ENCODE results near the gene INO80D. TPM values are rescaled to one million over a fixed set of nuclear protein-coding genes. Genes with fewer than 3 reads are reported as not detected.

Gene INO80D
- total and polyA plus RNA-seq, 2 experiments from 2014 or later: 17.5 to 37.4 TPM

DNA sequence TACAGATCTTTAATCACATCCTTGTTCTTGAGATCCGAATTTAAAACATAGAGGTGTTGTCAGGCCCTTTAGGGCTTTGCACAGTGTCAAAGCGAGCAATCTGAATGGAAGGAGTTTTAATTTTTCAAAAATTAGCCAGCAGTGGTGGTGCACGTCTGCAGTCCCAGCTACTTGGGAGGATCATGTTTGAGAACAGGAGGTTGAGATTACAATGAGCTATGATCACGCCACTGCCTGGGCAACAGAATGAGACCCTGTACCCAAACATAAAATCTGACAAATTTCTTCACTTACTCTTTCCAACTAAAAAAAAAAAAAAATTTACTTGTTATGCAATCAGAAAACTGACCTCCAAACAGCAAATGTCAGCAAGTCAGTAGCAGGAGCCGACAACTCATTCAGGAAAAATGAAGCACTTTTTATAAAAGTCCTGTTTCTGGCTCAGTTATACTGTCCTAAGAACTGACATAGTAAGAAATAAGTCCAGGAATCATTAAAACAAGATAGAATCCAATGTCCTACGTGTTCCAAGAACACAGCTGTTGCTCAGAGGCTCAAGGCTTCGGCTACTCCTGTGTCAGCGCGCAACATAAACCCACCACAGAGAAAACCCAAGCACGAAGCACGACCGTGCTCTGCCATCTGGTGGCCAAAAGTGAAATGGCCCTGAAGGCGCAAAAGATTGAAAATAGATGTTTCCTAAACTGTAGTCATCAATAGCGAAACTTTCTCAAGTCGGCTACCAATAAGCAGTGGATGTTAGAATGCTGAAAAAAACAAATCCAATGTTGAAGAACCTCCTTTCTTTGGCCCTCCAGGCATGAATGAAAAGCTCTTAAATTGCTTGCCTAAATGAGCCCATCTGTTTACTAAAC is 138.1 kb downstream of the INO80D start (continued):
- TF ChIP-seq, protein P1, sequence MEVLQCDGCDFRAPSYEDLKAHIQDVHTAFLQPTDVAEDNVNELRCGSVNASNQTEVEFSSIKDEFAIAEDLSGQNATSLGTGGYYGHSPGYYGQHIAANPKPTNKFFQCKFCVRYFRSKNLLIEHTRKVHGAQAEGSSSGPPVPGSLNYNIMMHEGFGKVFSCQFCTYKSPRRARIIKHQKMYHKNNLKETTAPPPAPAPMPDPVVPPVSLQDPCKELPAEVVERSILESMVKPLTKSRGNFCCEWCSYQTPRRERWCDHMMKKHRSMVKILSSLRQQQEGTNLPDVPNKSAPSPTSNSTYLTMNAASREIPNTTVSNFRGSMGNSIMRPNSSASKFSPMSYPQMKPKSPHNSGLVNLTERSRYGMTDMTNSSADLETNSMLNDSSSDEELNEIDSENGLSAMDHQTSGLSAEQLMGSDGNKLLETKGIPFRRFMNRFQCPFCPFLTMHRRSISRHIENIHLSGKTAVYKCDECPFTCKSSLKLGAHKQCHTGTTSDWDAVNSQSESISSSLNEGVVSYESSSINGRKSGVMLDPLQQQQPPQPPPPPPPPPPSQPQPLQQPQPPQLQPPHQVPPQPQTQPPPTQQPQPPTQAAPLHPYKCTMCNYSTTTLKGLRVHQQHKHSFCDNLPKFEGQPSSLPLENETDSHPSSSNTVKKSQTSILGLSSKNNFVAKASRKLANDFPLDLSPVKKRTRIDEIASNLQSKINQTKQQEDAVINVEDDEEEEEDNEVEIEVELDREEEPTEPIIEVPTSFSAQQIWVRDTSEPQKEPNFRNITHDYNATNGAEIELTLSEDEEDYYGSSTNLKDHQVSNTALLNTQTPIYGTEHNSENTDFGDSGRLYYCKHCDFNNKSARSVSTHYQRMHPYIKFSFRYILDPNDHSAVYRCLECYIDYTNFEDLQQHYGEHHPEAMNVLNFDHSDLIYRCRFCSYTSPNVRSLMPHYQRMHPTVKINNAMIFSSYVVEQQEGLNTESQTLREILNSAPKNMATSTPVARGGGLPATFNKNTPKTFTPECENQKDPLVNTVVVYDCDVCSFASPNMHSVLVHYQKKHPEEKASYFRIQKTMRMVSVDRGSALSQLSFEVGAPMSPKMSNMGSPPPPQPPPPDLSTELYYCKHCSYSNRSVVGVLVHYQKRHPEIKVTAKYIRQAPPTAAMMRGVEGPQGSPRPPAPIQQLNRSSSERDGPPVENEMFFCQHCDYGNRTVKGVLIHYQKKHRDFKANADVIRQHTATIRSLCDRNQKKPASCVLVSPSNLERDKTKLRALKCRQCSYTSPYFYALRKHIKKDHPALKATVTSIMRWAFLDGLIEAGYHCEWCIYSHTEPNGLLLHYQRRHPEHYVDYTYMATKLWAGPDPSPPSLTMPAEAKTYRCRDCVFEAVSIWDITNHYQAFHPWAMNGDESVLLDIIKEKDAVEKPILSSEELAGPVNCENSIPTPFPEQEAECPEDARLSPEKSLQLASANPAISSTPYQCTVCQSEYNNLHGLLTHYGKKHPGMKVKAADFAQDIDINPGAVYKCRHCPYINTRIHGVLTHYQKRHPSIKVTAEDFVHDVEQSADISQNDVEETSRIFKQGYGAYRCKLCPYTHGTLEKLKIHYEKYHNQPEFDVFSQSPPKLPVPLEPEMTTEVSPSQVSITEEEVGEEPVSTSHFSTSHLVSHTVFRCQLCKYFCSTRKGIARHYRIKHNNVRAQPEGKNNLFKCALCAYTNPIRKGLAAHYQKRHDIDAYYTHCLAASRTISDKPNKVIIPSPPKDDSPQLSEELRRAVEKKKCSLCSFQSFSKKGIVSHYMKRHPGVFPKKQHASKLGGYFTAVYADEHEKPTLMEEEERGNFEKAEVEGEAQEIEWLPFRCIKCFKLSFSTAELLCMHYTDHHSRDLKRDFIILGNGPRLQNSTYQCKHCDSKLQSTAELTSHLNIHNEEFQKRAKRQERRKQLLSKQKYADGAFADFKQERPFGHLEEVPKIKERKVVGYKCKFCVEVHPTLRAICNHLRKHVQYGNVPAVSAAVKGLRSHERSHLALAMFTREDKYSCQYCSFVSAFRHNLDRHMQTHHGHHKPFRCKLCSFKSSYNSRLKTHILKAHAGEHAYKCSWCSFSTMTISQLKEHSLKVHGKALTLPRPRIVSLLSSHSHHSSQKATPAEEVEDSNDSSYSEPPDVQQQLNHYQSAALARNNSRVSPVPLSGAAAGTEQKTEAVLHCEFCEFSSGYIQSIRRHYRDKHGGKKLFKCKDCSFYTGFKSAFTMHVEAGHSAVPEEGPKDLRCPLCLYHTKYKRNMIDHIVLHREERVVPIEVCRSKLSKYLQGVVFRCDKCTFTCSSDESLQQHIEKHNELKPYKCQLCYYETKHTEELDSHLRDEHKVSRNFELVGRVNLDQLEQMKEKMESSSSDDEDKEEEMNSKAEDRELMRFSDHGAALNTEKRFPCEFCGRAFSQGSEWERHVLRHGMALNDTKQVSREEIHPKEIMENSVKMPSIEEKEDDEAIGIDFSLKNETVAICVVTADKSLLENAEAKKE (CRISPR knock-in tag; IDR thresholded peaks at IDR 0.05): no peak
- no peak for TF ChIP-seq JUNB (IDR thresholded peaks at IDR 0.05; ENCODE audit: unreplicated experiment)

DNA sequence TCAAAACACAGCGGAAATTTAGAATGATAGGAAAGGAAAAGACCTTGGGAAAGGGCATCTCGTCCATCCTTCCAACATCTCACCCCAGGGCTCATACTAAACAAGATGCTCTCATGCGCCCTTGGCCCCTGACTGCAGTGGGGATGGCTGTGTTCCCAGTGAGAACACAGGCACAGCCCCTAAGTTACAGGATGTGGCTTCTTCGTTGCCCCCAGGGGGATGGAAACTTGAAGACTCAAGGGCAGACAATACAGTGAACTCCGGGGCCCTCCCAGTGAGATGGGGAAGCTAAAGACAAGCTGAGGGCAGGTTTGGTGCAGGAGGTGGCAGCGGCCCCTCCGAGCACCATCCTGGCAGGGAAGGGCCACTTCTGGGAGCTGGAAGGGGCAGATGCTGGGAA is 139.7 kb downstream of the INO80D start:
- peaks cover 2% of the 10 kb centered on the region; the same call in 2 of the 3 replicates for H3K36me3 Mint-ChIP-seq (ENCODE audit: low read depth)
- Histone ChIP-seq H4K20me1 (replicated peaks; ENCODE audit: insufficient read depth) (no peaks in the 10 kb centered on the region), H3K36me3 (ENCODE audit: insufficient read depth) (no peaks in the 10 kb centered on the region), H3K9me2 (ENCODE audit: insufficient read depth) (no peaks in the 10 kb centered on the region), H3F3A (replicated peaks; ENCODE audit: low read depth) (no peaks in the 10 kb centered on the region), H3K79me2 (replicated peaks; ENCODE audit: insufficient read depth) (no peaks in the 10 kb centered on the region), H2AFZ (no peak overlapping the region), H3K27ac (ENCODE audit: low read depth) (no peak overlapping the region), H3K4me2 (no peak overlapping the region), H3K4me1 (ENCODE audit: insufficient read depth) (no peaks in the 10 kb centered on the region), H3K27me3 (ENCODE audit: insufficient read depth) (no peaks in the 10 kb centered on the region), H3K4me3 (no peak overlapping the region)
- no peak for DNase-seq (ENCODE audit: low spot score)
- H3K4me3 Mint-ChIP-seq: no peak overlapping the region
- H3K27me3 Mint-ChIP-seq (ENCODE audit: insufficient read depth, low read depth, poor library complexity): peaks cover 4% of the 10 kb centered on the region
- TF ChIP-seq ZNF331 (CRISPR knock-in tag; IDR thresholded peaks at IDR 0.05; ENCODE audit: low read depth): no peak
- ATAC-seq: no peak
- H3K4me1 Mint-ChIP-seq: peaks cover 18% of the 10 kb centered on the region
- H3K9me3 Mint-ChIP-seq: peaks cover 3% of the 10 kb centered on the region; the same call in 1 of the 3 replicates
- H3K27ac Mint-ChIP-seq: no peak overlapping the region

Small RNA genes lying within 50 kb of the gene (small RNA-seq; reads per million reads assigned to genes)
- gene RF00006 (ENCODE audit: low replicate concordance) (not detected), gene RF00019 (ENCODE audit: low replicate concordance) (not detected)

Other genes with a start within 250 kb of the INO80D start
- 79.8 and 97.9 TPM in 2 replicates for gene NDUFS1, start 73.3 kb upstream of the INO80D start, total RNA-seq (2014; rRNA removed; shearing (Covaris generic))
- 34.5 and 35.6 TPM in 2 replicates for gene NDUFS1, start 73.3 kb upstream of the INO80D start, polyA plus RNA-seq (2016; fragmentation: Nextera tagmentation; extraction: Ambion mirVana)
- gene EEF1B2, start 73.7 kb upstream of the INO80D start, total RNA-seq (2014; rRNA removed; shearing (Covaris generic)): 213 and 305 TPM in 2 replicates
- gene EEF1B2, start 73.7 kb upstream of the INO80D start, polyA plus RNA-seq (2016; fragmentation: Nextera tagmentation; extraction: Ambion mirVana): 673 and 709 TPM in 2 replicates
- 35.6 and 41.1 TPM in 2 replicates for gene ZDBF2, start 188.5 kb upstream of the INO80D start, total RNA-seq (2014; rRNA removed; shearing (Covaris generic))
- gene ZDBF2, start 188.5 kb upstream of the INO80D start, polyA plus RNA-seq (2016; fragmentation: Nextera tagmentation; extraction: Ambion mirVana): 7.5 and 7.6 TPM in 2 replicates

Measured in GM23338 (cell line).